Lower leg skin (tissue), 4 donors: ENCODE data around the gene LIPC. TPM values are rescaled to one million over a fixed set of nuclear protein-coding genes. Genes with fewer than 3 reads are reported as not detected.

ENCODE experiments used
- DNase-seq, 2 donors: peaks; one replicate each; pipeline ENCODE4 v3.0.0-alpha.2; 2019; ENCODE audit warnings: low spot score in 2 of 2
- H3K4me3 ChIP-seq: fragments of 200-600 bp; sonication (generic); 2 replicates; pipeline ENCODE4 v1.5.1; 2017; ENCODE audit warnings: mild to moderate bottlenecking, low read depth; ENCODE audit not compliant: poor library complexity, severe bottlenecking
- POLR2A ChIP-seq, 2 donors: fragments of 450-650 bp; IDR thresholded peaks; one replicate each; pipeline ENCODE4 v1.6.1; 2016 to 2017; ENCODE audit warnings: antibody characterized with exemption in 2 of 2, mild to moderate bottlenecking in 1 of 2, moderate library complexity in 1 of 2
- WGBS, 2 donors: methylation state at CpG; one replicate each; pipeline ENCODE4 v1.1.5; 2018; 5-methylcytosine and 5-hydroxymethylcytosine counted together
- intact Hi-C: fragments of 100-400 bp; cut with DNase I; formaldehyde crosslinking; loops from one replicate; pipeline ENCODE4 v1.15.0; 2023; ENCODE audit warnings: low total_unique reads
- total RNA-seq, 4 donors: library from RNA; depleted of rRNA; stranded (reverse); fragments of >200 nt; gene quantifications; one replicate each; pipeline ENCODE4 v1.1.0, GENCODE V29; 2016
- TF ChIP-seq, protein P1 (sequence below), 3 donors: fragments of 450-650 bp; IDR thresholded peaks; one replicate each; pipeline ENCODE4 v1.5.1; 2016; ENCODE audit warnings: antibody characterized with exemption in 3 of 3, mild to moderate bottlenecking in 3 of 3, moderate library complexity in 2 of 3

Gene LIPC
- total RNA-seq, 4 donors from 2014 or later, result 0.13 to 0.71 TPM; not detected in 2

DNA sequence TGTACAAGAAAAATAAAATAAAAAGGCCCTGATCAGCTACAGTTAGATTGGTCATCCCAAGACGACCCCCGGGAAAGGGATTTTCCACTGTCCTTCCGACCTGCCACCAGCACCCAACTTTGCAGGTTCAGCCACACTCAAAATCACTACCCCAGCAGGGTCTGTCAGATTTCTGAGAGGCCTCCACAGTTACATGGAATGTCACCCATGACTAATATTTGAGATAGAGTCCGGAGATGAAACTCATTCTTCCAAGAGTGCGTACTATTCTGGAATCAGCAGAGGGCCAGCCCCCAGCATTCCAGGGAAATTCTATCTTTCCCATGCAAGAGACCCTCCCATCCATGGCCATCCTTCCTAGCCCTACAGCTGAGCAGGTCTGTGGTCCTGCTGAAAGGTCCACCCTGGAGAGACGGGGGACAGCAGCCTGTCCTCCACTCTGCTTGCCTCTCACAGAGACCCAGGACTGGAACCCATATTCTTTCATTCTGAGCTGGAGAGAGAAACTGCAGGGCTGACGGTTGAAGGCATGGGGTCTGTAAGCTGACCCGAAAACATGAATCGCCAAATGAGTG, 5.8 kb downstream of the LIPC start:
- intact Hi-C loops, result loop anchor here (10.0 kb wide), 1 partner anchor 107 kb away; no protein-coding TSS in a partner anchor
- WGBS, 2 donors, result 96% methylated on average over 9 of the region's 9 CpGs
- DNase-seq, result peak in 1 of 2 donors; percentile 52

DNA sequence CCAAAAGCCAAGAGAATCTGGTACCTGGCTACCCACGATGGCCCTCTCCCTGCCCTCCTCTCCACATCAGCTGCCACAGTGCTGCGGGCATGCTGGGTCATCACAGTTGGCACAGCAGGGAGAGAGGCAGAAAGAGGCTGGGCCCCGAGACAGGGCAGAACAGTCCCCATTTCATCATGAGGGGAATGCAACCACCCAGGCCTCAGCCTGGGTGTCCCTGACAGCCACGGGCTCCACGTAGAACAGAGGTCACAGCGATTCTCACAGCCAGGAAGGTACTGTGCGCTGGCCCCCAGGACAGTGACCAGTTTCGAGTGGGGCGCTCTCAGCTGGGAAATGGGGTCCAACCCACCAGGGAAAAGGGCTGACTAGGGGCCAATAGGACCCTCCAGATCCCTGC, 6.3 kb downstream of the LIPC start:
- DNase-seq, result peak in 1 of 2 donors; percentile 70
- no peak for TF ChIP-seq POLR2A (IDR thresholded peaks at IDR 0.05)
- TF ChIP-seq, protein P1, sequence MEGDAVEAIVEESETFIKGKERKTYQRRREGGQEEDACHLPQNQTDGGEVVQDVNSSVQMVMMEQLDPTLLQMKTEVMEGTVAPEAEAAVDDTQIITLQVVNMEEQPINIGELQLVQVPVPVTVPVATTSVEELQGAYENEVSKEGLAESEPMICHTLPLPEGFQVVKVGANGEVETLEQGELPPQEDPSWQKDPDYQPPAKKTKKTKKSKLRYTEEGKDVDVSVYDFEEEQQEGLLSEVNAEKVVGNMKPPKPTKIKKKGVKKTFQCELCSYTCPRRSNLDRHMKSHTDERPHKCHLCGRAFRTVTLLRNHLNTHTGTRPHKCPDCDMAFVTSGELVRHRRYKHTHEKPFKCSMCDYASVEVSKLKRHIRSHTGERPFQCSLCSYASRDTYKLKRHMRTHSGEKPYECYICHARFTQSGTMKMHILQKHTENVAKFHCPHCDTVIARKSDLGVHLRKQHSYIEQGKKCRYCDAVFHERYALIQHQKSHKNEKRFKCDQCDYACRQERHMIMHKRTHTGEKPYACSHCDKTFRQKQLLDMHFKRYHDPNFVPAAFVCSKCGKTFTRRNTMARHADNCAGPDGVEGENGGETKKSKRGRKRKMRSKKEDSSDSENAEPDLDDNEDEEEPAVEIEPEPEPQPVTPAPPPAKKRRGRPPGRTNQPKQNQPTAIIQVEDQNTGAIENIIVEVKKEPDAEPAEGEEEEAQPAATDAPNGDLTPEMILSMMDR (IDR thresholded peaks at IDR 0.05), result no peak
- intact Hi-C loops, result loop anchor here (10.0 kb wide), 1 partner anchor 107 kb away; no protein-coding TSS in a partner anchor
- no peak overlapping the region for H3K4me3 ChIP-seq
- 95 to 97% methylated on average over 8 to 9 of the region's 9 CpGs for WGBS, 2 donors

More for the DNA sequence above, 5.8 kb downstream of the LIPC start:
- no peak for TF ChIP-seq POLR2A (IDR thresholded peaks at IDR 0.05)
- TF ChIP-seq, protein P1 (IDR thresholded peaks at IDR 0.05), result no peak
- no peak overlapping the region for H3K4me3 ChIP-seq

DNA sequence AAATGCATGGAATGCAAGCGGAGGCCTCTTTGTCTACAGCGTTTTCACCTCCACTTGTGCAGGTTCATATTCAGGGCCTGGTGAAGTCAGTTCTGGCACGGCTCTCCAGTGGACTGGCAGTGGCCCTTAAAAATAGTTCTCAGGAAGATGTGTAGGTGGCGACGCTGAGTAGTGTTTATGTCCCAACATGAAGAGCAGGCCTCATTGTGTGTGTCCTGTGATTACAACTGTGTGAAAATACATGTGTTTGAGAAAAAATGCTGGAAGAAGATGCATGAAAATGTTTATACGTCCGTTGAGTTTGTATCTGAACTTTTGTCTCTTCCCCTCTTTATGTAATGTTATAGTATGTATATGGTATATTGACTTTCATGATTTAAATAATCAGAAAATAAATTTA, 7.2 kb downstream of the LIPC start:
- TF ChIP-seq, protein P1 (IDR thresholded peaks at IDR 0.05), result no peak
- TF ChIP-seq POLR2A (IDR thresholded peaks at IDR 0.05), result no peak
- 77 to 80% methylated on average over 7 of the region's 7 CpGs for WGBS, 2 donors
- intact Hi-C loops, result loop anchor here (10.0 kb wide), 1 partner anchor 106 kb away; no protein-coding TSS in a partner anchor
- DNase-seq, result peak in 1 of 2 donors; percentile 84
- H3K4me3 ChIP-seq, result no peak overlapping the region

DNA sequence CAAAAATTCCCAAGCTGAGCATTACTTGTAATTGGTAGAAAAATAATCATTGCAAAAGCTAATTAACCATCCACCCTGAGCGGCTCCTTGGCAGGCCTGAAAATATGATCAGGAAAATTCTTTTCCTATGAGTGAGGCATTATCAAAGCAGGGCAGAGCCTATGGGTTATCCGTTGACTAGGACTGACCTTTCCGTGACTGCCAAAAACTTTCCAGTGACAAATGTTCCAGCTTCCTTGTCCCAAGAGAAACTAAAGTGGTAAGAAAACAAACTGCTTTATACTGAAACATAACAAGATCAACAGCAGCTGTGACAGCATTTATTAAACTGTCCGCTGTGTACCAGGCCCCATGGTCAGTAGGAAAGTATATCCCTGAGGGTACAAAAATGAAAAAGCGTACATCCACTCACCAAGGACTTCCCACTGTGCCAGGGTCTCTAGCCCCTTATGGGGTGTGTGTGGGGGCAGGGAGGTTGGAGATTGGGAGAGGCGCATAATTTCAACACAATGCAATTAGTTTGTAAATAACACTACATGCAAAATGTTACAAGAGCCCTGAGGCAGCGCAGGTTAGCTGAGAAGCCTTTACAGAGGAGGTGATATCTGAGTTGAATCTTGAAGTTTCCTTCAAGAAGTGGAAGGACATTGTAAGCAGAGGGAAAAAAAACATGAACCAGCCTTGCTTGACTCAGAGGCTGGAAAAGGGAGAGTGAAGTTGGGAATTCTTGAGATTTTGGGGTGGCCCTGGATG, 8.5 kb downstream of the LIPC start:
- peak; percentile 78 to 85 for DNase-seq
- 35 to 41% methylated on average over 7 of the region's 7 CpGs for WGBS, 2 donors

DNA sequence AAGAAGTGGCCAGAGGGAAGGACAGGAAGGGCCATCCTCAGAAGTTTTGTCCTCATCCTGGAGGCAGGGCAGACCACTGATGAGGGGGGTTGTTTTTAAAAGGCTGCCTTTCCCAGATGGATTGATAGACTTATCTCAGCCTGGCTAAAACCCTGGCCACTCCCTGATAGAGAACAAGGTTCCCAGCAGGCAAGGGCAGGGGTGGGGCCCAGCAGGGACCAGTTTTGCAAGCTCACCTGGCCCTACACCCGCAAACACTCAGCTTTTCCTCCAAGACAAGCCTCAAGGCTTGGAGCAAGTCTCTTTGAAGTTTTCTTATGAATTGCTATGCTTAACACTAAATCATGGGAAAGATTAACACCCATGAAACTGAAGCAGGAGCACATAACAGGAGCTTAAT, 9.1 kb downstream of the LIPC start:
- WGBS, 2 donors, result 43 to 48% methylated on average over 1 of the region's 1 CpG
- intact Hi-C loops, result no loop called here
- TF ChIP-seq, protein P1 (IDR thresholded peaks at IDR 0.05), result no peak
- no peak for TF ChIP-seq POLR2A (IDR thresholded peaks at IDR 0.05)
- DNase-seq, result peak in 1 of 2 donors; percentile 80
- no peak overlapping the region for H3K4me3 ChIP-seq

More for the DNA sequence above, 8.5 kb downstream of the LIPC start:
- intact Hi-C loops, result no loop called here
- TF ChIP-seq POLR2A (IDR thresholded peaks at IDR 0.05), result no peak
- TF ChIP-seq, protein P1 (IDR thresholded peaks at IDR 0.05), result no peak
- no peak overlapping the region for H3K4me3 ChIP-seq
